ENCODE measurements around the gene MTOR.

DNA sequence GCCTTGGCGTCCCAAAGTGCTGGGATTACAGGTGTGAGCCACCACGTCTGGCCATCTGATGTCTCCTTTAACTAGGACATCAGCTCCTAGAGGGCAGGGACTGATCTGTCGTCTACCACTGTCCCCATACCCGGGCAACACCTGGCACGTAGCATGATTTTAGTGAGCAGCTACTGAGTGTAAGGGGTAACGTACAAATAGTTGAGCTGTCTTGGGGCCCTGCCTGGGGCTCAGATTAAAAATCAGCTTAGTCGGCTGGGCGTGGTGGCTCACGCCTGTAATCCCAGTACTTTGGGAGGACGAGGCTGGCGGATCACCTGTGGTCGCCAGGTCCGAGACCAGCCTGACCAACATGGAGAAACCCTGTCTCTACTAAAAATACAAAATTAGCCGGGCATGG lies 204.3 kb downstream of the MTOR start:
- TF ChIP-seq GATA2 (IDR thresholded peaks at IDR 0.05; ENCODE audit: low read depth, low read length) (no peak), GATA3 (IDR thresholded peaks at IDR 0.05; ENCODE audit: low read depth, low read length) (no peak)
